LNCaP clone FGC (cell line): ENCODE data around the gene CRIP2.

Source experiments
- DNase-seq: peaks from one replicate; pipeline ENCODE4 v3.0.0-alpha.2; 2011; ENCODE audit warnings: low read depth
- H3K4me3 ChIP-seq: 2 replicates; pipeline ENCODE4 v1.5.1; 2011; ENCODE audit warnings: mild to moderate bottlenecking, low read depth, low read length, control low read depth
- CTCF ChIP-seq: IDR thresholded peaks from 2 replicates; pipeline ENCODE4 v1.5.1; 2012; ENCODE audit warnings: mild to moderate bottlenecking; ENCODE audit not compliant: control insufficient read depth, insufficient read depth; ENCODE audit errors: extremely low read depth

CRIP2 gene

GRCh38 chr14:105517096-105517495 lies 42.5 kb downstream of the CRIP2 start:
- no peak for TF ChIP-seq CTCF
- no peak overlapping the region for H3K4me3 ChIP-seq
- DNase-seq, result no peak

GRCh38 chr14:105519946-105520698 lies 45.5 kb downstream of the CRIP2 start:
- DNase-seq, result no peak
- TF ChIP-seq CTCF, result no peak
- no peak overlapping the region for H3K4me3 ChIP-seq

GRCh38 chr14:105525326-105525725 lies 50.7 kb downstream of the CRIP2 start:
- no peak overlapping the region for H3K4me3 ChIP-seq
- no peak for TF ChIP-seq CTCF
- DNase-seq, result no peak

- H3K4me3 ChIP-seq, result peak within 1 kb of the TSS; percentile 53
- DNase-seq, result no peak
- TF ChIP-seq CTCF, result no peak
These were observed 51.5 kb downstream of the CRIP2 start, which contains the start of gene TMEM121 for GRCh38 chr14:105525861-105526775. Gene TMEM121, plus strand, starts transcription at chr14:105526583. Its CDS starts 2,252 bp downstream, at chr14:105528835.

GRCh38 chr14:105526776-105527380 lies 52.3 kb downstream of the CRIP2 start:
- TF ChIP-seq CTCF, result no peak
- no peak for DNase-seq
- H3K4me3 ChIP-seq, result peak overlapping the region; percentile 53

- H3K4me3 ChIP-seq, result peak overlapping the region; percentile 53
- TF ChIP-seq CTCF, result no peak
- no peak for DNase-seq
These were observed 52.8 kb downstream of the CRIP2 start for GRCh38 chr14:105527381-105527825.
